ENCODE data around the gene CEP95.

Gene CEP95

DNA sequence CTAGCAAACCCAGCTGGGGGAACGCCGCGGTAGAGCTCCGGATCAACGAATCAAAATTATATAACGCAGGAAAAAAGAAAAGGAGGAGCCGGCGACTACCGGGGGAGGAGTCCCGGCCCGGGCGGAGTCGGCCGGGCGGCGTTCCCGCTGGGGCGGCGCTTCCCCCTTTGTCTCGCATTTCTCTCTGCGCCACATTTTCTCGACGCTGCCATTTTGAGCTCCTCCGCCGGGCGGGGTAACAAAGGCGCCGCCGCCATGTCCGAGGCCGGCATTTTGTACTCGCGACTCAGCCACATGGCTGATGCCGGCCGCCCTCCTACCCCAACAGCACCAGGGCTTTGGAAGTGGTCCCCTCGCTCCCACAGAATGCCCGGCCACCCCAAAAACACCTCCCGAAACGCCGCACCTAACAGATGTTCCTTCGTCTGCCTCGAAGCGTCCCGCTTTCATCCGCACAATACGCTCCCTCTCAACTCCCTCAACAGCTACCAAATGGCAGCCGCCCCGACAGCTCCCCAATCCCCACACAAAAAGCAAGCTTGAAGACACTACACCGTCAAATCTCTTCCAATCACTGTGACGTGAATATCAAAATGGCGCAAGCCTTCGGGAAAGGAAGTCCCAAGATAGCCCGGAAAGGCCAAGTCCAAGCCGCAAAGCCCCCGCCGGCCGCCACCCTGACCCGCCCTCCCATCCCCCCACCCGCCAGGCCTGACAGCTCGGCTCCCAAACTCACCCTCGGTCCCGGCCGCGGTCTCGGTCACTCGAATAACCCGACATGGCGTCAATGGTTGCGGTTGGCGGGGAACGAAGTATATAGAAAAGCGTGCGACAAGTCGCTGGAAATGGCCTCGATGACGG is 1.2 kb upstream of the CEP95 start:
- no peak for TF ChIP-seq CTCF (IDR thresholded peaks at IDR 0.05; ENCODE audit: control insufficient read depth, extremely low read depth, insufficient read depth)
- H3K4me3 ChIP-seq (ENCODE audit: low read depth, low read length), result peak overlapping the region; percentile 81
- peak; percentile 64 for DNase-seq (ENCODE audit: low read depth)

DNA sequence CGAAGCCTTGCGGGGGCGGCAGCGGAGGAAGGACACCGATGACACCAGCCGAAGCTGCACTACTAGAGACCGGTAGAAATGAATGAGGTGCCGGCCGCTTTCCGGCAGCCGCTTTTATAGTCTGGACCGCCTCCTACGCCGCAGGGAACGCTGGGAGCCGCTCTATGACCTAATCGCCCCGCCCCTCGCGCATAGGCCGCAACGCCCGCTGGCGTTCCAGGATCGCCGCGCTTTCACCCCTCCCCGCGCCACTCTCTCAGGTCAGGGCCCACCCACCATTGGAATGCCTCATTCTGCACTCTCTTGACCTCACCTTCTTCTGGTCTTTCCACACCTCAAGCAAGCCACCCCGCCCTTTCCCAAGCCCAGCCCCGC is 589 bp upstream of the CEP95 start, which contains the start of gene DDX5:
TSS of gene DDX5 (minus strand) at position 89 of the 375 bp plus-strand sequence. CDS start 170 bp downstream, outside the sequence.
- peak within 1 kb of the TSS; percentile 81 for H3K4me3 ChIP-seq (ENCODE audit: low read depth, low read length)
- TF ChIP-seq CTCF (IDR thresholded peaks at IDR 0.05; ENCODE audit: control insufficient read depth, extremely low read depth, insufficient read depth), result no peak
- DNase-seq (ENCODE audit: low read depth), result no peak

- DNase-seq (ENCODE audit: low read depth), result peak; percentile 54
- TF ChIP-seq CTCF (IDR thresholded peaks at IDR 0.05; ENCODE audit: control insufficient read depth, extremely low read depth, insufficient read depth), result peak; percentile 61
- H3K4me3 ChIP-seq (ENCODE audit: low read depth, low read length), result peak overlapping the region; percentile 81
Observed at GRCh38 chr17:64507413-64507782, 621 bp downstream of the CEP95 start.

- TF ChIP-seq CTCF (IDR thresholded peaks at IDR 0.05; ENCODE audit: control insufficient read depth, extremely low read depth, insufficient read depth), result no peak
- no peak overlapping the region for H3K4me3 ChIP-seq (ENCODE audit: low read depth, low read length)
- no peak for DNase-seq (ENCODE audit: low read depth)
Observed at GRCh38 chr17:64508683-64509082, 1.9 kb downstream of the CEP95 start.

GRCh38 chr17:64509179-64509578 is 2.4 kb downstream of the CEP95 start:
- no peak overlapping the region for H3K4me3 ChIP-seq (ENCODE audit: low read depth, low read length)
- DNase-seq (ENCODE audit: low read depth), result no peak
- TF ChIP-seq CTCF (IDR thresholded peaks at IDR 0.05; ENCODE audit: control insufficient read depth, extremely low read depth, insufficient read depth), result no peak

DNA sequence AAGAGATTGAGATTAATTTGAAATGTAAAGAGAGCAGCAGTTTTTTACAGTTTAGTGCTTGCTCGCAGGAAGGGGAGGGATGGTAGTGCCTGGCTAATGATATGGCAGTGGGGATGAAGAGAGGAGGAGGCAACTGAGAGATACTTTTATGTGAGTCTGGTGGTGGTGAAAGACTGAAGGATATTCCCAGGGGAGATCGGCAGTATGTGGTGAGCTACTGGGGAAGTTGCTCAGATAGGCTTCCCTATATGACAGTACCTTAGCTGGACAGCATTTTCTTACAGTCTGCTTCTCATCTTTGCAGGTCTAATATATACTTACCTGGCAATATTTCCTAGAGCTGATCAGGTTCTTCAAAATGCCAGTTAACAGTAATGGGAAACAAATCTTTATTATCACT is 8.6 kb downstream of the CEP95 start:
- no peak for DNase-seq (ENCODE audit: low read depth)
- no peak for TF ChIP-seq CTCF (IDR thresholded peaks at IDR 0.05; ENCODE audit: control insufficient read depth, extremely low read depth, insufficient read depth)
- no peak overlapping the region for H3K4me3 ChIP-seq (ENCODE audit: low read depth, low read length)

DNA sequence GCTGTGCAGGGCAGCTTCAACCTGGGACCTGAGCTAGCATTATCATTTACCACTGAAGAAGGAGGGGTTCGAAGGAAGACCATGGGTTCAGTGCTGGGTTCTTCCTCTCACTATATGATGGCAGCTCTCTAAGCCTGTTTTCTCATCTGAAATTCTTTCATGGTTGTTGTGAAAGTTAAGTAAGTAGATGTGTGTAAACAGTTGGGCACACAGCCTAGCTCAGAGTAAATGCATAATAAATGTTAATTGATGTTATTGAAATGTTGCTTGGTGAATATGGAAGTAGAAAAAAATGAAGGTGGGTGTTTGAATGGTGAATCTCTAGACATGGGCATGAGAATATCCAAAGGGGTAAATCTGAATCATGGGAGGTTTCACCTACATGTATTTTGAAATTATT is 9.1 kb downstream of the CEP95 start:
- no peak for DNase-seq (ENCODE audit: low read depth)
- no peak for TF ChIP-seq CTCF (IDR thresholded peaks at IDR 0.05; ENCODE audit: control insufficient read depth, extremely low read depth, insufficient read depth)

More for the DNA sequence above, 9.1 kb downstream of the CEP95 start:
- H3K4me3 ChIP-seq (ENCODE audit: low read depth, low read length), result no peak overlapping the region

All from LNCaP clone FGC (cell line).